ENCODE measurements around the gene ZNF710. TPM values are rescaled to one million over a fixed set of nuclear protein-coding genes. Genes with fewer than 3 reads are reported as not detected.
"Not testable (repeated sequence)": the region's sequence is repeated elsewhere in the genome, so short reads cannot be mapped to it uniquely, and the experiment has no call there.

Gene ZNF710
- total and polyA plus RNA-seq, 7 experiments from 2014 or later, result 0.77 to 28.8 (median 19.1) TPM

DNA sequence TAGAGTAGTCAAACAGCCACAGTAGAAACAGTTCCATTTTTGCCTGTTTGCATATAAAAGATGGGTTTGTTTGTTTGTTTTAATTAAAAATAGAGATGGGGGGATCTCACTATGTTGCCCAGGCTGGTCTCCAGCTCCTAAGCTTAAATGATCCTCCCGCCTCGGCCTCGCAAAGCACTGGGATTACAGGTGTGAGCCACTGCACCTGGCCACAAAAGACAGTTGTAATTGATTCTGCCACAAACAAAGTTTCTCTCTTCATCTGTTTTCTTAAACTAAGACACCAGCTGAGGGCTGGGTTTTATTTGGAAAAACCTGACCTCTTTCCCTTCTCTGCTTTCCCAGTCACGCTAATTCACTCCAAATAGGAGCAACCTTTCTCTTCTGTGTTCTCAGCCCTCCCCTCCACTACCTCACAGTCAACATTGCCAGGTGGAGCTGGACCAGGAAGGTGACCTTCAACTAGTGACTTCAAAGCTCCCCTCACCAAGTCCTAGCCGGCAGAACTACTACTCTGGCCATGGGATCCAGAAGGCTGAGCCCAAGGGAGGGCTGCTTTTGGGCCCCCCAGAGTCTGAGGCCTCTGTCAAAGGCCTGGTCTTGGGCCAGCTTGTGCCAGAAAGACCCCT, 102.7 kb downstream of the ZNF710 start:
- no peaks in the 10 kb centered on the region for H3K9me3 ChIP-seq (ENCODE audit: control insufficient read depth in 2 of 3, low read length in 3 of 3)
- no peak for DNase-seq
- intact Hi-C loops (cut with micrococcal nuclease), result loop anchor here in 1 of 2 donors (2.0 to 5.0 kb wide), 6 partner anchors 98 to 828 kb away; partner anchors contain the start of genes BLM, GDPGP1, HDDC3 and NGRN
- no peak for ATAC-seq
- peak overlapping the region; percentile 72 to 97 (median 84) for H3K4me3 Mint-ChIP-seq
- H3K9me3 Mint-ChIP-seq, result peaks cover 0 to 2% (median 0%) of the 10 kb centered on the region in 11 donors
- H3K27me3 Mint-ChIP-seq, result peaks cover 0 to 25% (median 0%) of the 10 kb centered on the region in 5 donors
- H3K4me1 Mint-ChIP-seq, result peaks cover 32 to 45% (median 38%) of the 10 kb centered on the region in 7 donors
- H3K27me3 ChIP-seq (ENCODE audit: control insufficient read depth in 2 of 2, insufficient read depth in 2 of 2, low read length in 2 of 2), result no peaks in the 10 kb centered on the region
- ChIA-PET CTCF (interaction anchor here (0.6 kb wide), 2 partner anchors 119 to 408 kb away, joined by 3 read pairs; no protein-coding TSS in a partner anchor), POLR2A (interaction anchor here (0.5 to 0.7 kb wide), 3 partner anchors 37 to 691 kb away, joined by 3 read pairs; no protein-coding TSS in a partner anchor)
- peaks cover 27 to 30% of the 10 kb centered on the region in 2 donors for H3K4me1 ChIP-seq (ENCODE audit: control insufficient read depth in 2 of 2, insufficient read depth in 2 of 2, low read length in 2 of 2)
- peaks cover 0 to 20% (median 0%) of the 10 kb centered on the region in 5 donors for H3K36me3 Mint-ChIP-seq
- no peaks in the 10 kb centered on the region for H3K36me3 ChIP-seq (ENCODE audit: control insufficient read depth in 2 of 3, insufficient read depth in 3 of 3, low read length in 3 of 3)
- H3K4me3 ChIP-seq (ENCODE audit: low read length), result no peak overlapping the region
- peak overlapping the region in 8 of 9 donors; percentile 48 to 90 (median 82) for H3K27ac Mint-ChIP-seq
- H3K27ac ChIP-seq (ENCODE audit: low read depth, low read length), result no peak overlapping the region

DNA sequence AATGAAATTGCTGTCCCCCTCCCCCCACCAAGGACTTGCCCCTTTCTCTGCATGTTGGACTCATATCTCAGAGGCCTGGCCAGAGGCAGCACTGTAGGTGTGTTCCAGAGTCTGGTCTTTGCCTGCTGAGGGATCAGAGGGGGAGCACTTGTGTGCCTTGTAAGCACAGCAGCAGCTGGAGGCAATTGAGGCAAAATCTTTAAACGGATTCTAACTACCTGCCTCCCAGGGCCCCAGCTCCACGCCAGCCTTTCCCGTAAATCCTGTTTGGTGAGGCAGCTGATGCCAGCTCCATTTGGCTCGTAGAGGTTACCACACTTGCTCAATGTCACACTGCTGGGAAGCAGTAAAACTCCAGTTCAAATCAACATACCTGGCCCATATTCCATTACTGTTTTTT, 103.4 kb downstream of the ZNF710 start:
- Mint-ChIP-seq H3K27me3 (peaks cover 0 to 25% (median 0%) of the 10 kb centered on the region in 5 donors), H3K36me3 (peaks cover 0 to 15% (median 0%) of the 10 kb centered on the region in 5 donors), H3K27ac (no peak overlapping the region), H3K4me1 (peaks cover 25 to 37% (median 30%) of the 10 kb centered on the region in 7 donors), H3K4me3 (peak overlapping the region in 1 of 10 donors; percentile 7), H3K9me3 (no peaks in the 10 kb centered on the region)
- H3K27ac ChIP-seq (ENCODE audit: low read depth, low read length), result no peak overlapping the region
- no peaks in the 10 kb centered on the region for H3K27me3 ChIP-seq (ENCODE audit: control insufficient read depth in 2 of 2, insufficient read depth in 2 of 2, low read length in 2 of 2)
- CTCF ChIA-PET, result interaction anchor here (0.6 kb wide), 1 partner anchor 480 kb away, joined by 4 read pairs; no protein-coding TSS in a partner anchor
- H3K4me3 ChIP-seq (ENCODE audit: low read length), result no peak overlapping the region
- no peaks in the 10 kb centered on the region for H3K36me3 ChIP-seq (ENCODE audit: control insufficient read depth in 2 of 3, insufficient read depth in 3 of 3, low read length in 3 of 3)
- POLR2A ChIA-PET, result interaction anchor here (0.7 kb wide), 1 partner anchor 92 kb away, joined by 3 read pairs; no protein-coding TSS in a partner anchor
- intact Hi-C loops (cut with micrococcal nuclease), result loop anchor here in 1 of 2 donors (5.0 kb wide), 4 partner anchors 98 to 828 kb away; partner anchors contain the start of genes BLM, HDDC3 and SEMA4B
- H3K4me1 ChIP-seq (ENCODE audit: control insufficient read depth in 2 of 2, insufficient read depth in 2 of 2, low read length in 2 of 2), result peaks cover 19 to 23% of the 10 kb centered on the region in 2 donors
- no peaks in the 10 kb centered on the region for H3K9me3 ChIP-seq (ENCODE audit: control insufficient read depth in 2 of 3, low read length in 3 of 3)
- DNase-seq (no peak), ATAC-seq (no peak)

DNA sequence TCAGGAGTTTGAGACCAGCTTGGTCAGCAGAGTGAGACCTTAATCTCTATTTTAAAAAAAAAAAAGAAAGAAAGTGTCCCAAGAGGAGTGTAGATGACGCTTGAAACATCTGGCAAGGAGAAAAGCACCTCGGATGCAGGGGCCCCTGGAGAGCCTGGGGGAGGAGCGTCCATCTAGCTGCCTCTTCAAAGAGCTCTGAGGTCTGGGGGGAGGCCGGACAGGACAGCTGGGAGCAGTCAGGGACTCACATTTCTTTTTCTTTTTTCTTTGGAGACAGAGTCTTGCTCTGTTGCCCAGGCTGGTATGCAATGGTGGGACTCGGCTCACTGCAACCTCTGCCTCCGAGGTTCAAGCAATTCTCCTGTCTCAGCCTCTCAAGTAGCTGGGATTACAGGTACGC, 104.4 kb downstream of the ZNF710 start:
- intact Hi-C loops (cut with micrococcal nuclease), result no loop called here
- CTCF ChIA-PET, result interaction anchor here (1.5 kb wide), 1 partner anchor 37 kb away, joined by 11 read pairs; no protein-coding TSS in a partner anchor
- no peak for ATAC-seq
- Mint-ChIP-seq H3K27ac (no peak overlapping the region), H3K4me3 (no peak overlapping the region), H3K4me1 (peaks cover 16 to 27% (median 21%) of the 10 kb centered on the region in 7 donors), H3K27me3 (peaks cover 0 to 29% (median 0%) of the 10 kb centered on the region in 5 donors), H3K9me3 (peaks cover 0 to 1% (median 0%) of the 10 kb centered on the region in 11 donors), H3K36me3 (peaks cover 0 to 9% (median 0%) of the 10 kb centered on the region in 5 donors)
- H3K4me1 ChIP-seq (ENCODE audit: control insufficient read depth in 2 of 2, insufficient read depth in 2 of 2, low read length in 2 of 2), result peaks cover 10 to 14% of the 10 kb centered on the region in 2 donors
- H3K4me3 ChIP-seq (ENCODE audit: low read length), result no peak overlapping the region
- no peak overlapping the region for H3K27ac ChIP-seq (ENCODE audit: low read depth, low read length)
- POLR2A ChIA-PET, result no interaction called here
- H3K9me3 ChIP-seq (ENCODE audit: control insufficient read depth in 2 of 3, low read length in 3 of 3), result no peaks in the 10 kb centered on the region
- no peak for DNase-seq
- H3K36me3 ChIP-seq (ENCODE audit: control insufficient read depth in 2 of 3, insufficient read depth in 3 of 3, low read length in 3 of 3), result no peaks in the 10 kb centered on the region
- no peaks in the 10 kb centered on the region for H3K27me3 ChIP-seq (ENCODE audit: control insufficient read depth in 2 of 2, insufficient read depth in 2 of 2, low read length in 2 of 2)

DNA sequence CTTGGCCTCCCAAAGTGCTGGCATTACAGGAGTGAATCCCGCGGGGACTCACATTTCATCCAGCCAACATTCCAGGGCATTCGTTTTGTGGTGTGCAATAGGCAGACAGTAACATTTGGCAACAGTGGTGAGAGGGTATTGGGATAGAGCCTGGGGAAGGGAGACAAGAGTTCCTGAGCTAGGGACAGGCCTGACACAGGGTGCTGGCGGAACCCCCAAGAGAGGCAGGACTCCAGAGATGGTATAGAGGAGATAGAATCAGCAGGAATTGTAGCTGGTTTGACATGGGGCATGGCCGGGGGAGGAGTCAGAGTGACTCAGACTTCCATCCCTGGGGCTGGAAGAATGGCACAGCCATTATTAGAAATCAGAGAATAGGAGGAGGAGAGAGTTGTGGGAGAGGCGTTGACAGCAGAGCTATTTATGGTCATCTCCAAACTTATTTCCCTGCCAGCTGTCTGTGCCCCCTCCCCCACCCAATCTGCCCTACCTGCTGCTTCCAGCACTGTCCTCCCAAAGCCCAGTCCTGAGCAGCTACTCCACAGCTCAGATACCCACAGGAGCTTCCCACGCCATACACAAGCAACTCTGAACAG, 105.5 kb downstream of the ZNF710 start:
- CTCF ChIA-PET, result interaction anchor here (1.5 kb wide), 1 partner anchor 36 kb away, joined by 11 read pairs; no protein-coding TSS in a partner anchor
- H3K27ac Mint-ChIP-seq, result no peak overlapping the region

DNA sequence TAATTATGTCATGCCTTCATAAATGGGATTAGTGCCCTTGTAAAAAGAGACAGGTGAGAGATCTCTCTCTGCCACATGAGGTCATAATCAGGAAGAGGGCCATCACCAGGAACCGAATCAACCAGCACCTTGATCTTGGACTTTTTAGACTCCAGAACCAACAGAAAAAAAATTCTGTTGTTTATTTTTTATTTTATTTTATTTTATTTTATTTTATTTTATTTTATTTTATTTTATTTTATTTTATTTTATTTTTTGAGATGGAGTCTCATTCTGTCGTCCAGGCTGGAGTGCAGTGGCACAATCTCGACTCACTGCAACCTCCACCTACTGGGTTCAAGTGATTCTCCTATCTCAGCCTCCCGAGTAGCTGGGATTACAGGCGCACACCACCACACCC, 106.9 kb downstream of the ZNF710 start:
- intact Hi-C loops (cut with micrococcal nuclease); H3K27ac Mint-ChIP-seq; ATAC-seq; H3K36me3 ChIP-seq (ENCODE audit: control insufficient read depth in 2 of 3, insufficient read depth in 3 of 3, low read length in 3 of 3); H3K27me3 ChIP-seq (ENCODE audit: control insufficient read depth in 2 of 2, insufficient read depth in 2 of 2, low read length in 2 of 2); CTCF ChIA-PET; DNase-seq; H3K27ac ChIP-seq (ENCODE audit: low read depth, low read length); H3K4me1 ChIP-seq (ENCODE audit: control insufficient read depth in 2 of 2, insufficient read depth in 2 of 2, low read length in 2 of 2); POLR2A ChIA-PET; H3K4me3 ChIP-seq (ENCODE audit: low read length); H3K9me3 ChIP-seq (ENCODE audit: control insufficient read depth in 2 of 3, low read length in 3 of 3); H3K9me3 Mint-ChIP-seq; H3K4me3 Mint-ChIP-seq; H3K36me3 Mint-ChIP-seq: not testable (repeated sequence)
- Mint-ChIP-seq H3K27me3 (peaks cover 0 to 29% (median 0%) of the 10 kb centered on the region in 5 donors), H3K4me1 (peaks cover 3 to 11% (median 7%) of the 10 kb centered on the region in 7 donors)

More for the DNA sequence above, 105.5 kb downstream of the ZNF710 start:
- ATAC-seq (no peak), DNase-seq (no peak)
- H3K9me3 Mint-ChIP-seq, result peaks cover 0 to 1% (median 0%) of the 10 kb centered on the region in 11 donors
- no peaks in the 10 kb centered on the region for H3K27me3 ChIP-seq (ENCODE audit: control insufficient read depth in 2 of 2, insufficient read depth in 2 of 2, low read length in 2 of 2)
- no peaks in the 10 kb centered on the region for H3K9me3 ChIP-seq (ENCODE audit: control insufficient read depth in 2 of 3, low read length in 3 of 3)
- no peak overlapping the region for H3K4me3 ChIP-seq (ENCODE audit: low read length)
- H3K4me3 Mint-ChIP-seq, result no peak overlapping the region
- no peaks in the 10 kb centered on the region for H3K36me3 ChIP-seq (ENCODE audit: control insufficient read depth in 2 of 3, insufficient read depth in 3 of 3, low read length in 3 of 3)
- H3K27me3 Mint-ChIP-seq, result peaks cover 0 to 29% (median 0%) of the 10 kb centered on the region in 5 donors
- peaks cover 0 to 5% of the 10 kb centered on the region in 2 donors for H3K4me1 ChIP-seq (ENCODE audit: control insufficient read depth in 2 of 2, insufficient read depth in 2 of 2, low read length in 2 of 2)
- POLR2A ChIA-PET, result no interaction called here
- intact Hi-C loops (cut with micrococcal nuclease), result no loop called here
- H3K4me1 Mint-ChIP-seq, result peaks cover 7 to 16% (median 10%) of the 10 kb centered on the region in 7 donors
- H3K27ac ChIP-seq (ENCODE audit: low read depth, low read length), result no peak overlapping the region
- H3K36me3 Mint-ChIP-seq, result peaks cover 0 to 2% (median 0%) of the 10 kb centered on the region in 5 donors

DNA sequence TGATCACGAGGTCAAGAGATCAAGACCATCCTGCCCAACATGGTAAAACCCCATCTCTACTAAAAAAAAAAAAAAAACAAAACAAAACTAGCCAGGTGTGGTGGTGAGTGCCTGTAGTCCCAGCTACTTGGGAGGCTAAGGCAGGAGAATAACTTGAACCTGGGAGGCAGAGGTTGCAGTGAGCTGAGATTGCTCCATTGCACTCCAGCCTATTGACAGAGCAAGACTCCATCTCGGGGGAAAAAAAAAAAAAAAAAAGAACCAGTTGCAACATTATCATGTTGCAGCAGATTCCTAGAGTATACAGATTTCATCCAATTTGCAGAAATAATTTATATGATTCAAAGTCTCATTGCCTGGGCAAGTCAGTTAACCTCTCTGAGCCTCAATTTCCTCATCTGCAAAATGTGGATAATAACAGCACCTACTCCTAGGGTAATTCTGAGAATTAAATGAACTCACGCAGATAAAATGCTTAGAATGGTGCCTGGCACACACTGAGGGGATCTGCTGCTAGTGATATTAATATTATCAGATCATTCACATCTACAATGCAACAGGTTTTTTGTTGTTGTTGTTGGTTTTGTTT, 108.1 kb downstream of the ZNF710 start:
- intact Hi-C loops (cut with micrococcal nuclease); H3K4me3 Mint-ChIP-seq; ATAC-seq; H3K9me3 Mint-ChIP-seq; H3K27ac Mint-ChIP-seq; H3K27ac ChIP-seq (ENCODE audit: low read depth, low read length); H3K9me3 ChIP-seq (ENCODE audit: control insufficient read depth in 2 of 3, low read length in 3 of 3); DNase-seq; H3K27me3 ChIP-seq (ENCODE audit: control insufficient read depth in 2 of 2, insufficient read depth in 2 of 2, low read length in 2 of 2); H3K4me1 ChIP-seq (ENCODE audit: control insufficient read depth in 2 of 2, insufficient read depth in 2 of 2, low read length in 2 of 2); H3K36me3 Mint-ChIP-seq; H3K4me1 Mint-ChIP-seq; H3K4me3 ChIP-seq (ENCODE audit: low read length); H3K36me3 ChIP-seq (ENCODE audit: control insufficient read depth in 2 of 3, insufficient read depth in 3 of 3, low read length in 3 of 3): not testable (repeated sequence)
- H3K27me3 Mint-ChIP-seq, result peaks cover 0 to 21% (median 0%) of the 10 kb centered on the region in 5 donors
- CTCF ChIA-PET, result interaction anchor here (0.6 kb wide), 1 partner anchor 20 kb away, joined by 3 read pairs; no protein-coding TSS in a partner anchor
- POLR2A ChIA-PET, result interaction anchor here (0.6 kb wide), 1 partner anchor 84 kb away, joined by 3 read pairs; no protein-coding TSS in a partner anchor

Data from naive thymus-derived CD4-positive, alpha-beta T cell (primary cell).